ENCODE results near the gene MAEA.

MAEA gene

GRCh38 chr4:1337376-1337831, 47.7 kb downstream of the MAEA start:
- Mint-ChIP-seq H3K27ac (peak overlapping the region; percentile 58), H3K9me3 (peaks cover 3% of the 10 kb centered on the region)
- ATAC-seq, result no peak

GRCh38 chr4:1337951-1338751, 48.5 kb downstream of the MAEA start:
- H3K4me1 Mint-ChIP-seq, result peaks cover 9% of the 10 kb centered on the region
- no peaks in the 10 kb centered on the region for H3K27me3 Mint-ChIP-seq
- H3K27ac Mint-ChIP-seq, result peak overlapping the region; percentile 58
- peaks cover 3% of the 10 kb centered on the region for H3K9me3 Mint-ChIP-seq
- peaks cover 61% of the 10 kb centered on the region for H3K36me3 Mint-ChIP-seq
- no peak for ATAC-seq
- peak overlapping the region; percentile 4 for H3K4me3 Mint-ChIP-seq

More at GRCh38 chr4:1337376-1337831, 47.7 kb downstream of the MAEA start:
- peak overlapping the region; percentile 4 for H3K4me3 Mint-ChIP-seq
- H3K36me3 Mint-ChIP-seq, result peaks cover 61% of the 10 kb centered on the region
- H3K27me3 Mint-ChIP-seq, result no peaks in the 10 kb centered on the region
- peaks cover 9% of the 10 kb centered on the region for H3K4me1 Mint-ChIP-seq

GRCh38 chr4:1338752-1339414, 49.2 kb downstream of the MAEA start:
- Mint-ChIP-seq H3K9me3 (peaks cover 3% of the 10 kb centered on the region), H3K27me3 (no peaks in the 10 kb centered on the region), H3K4me1 (peaks cover 9% of the 10 kb centered on the region), H3K36me3 (peaks cover 61% of the 10 kb centered on the region), H3K27ac (no peak overlapping the region), H3K4me3 (no peak overlapping the region)
- no peak for ATAC-seq

GRCh38 chr4:1339489-1339888, 49.8 kb downstream of the MAEA start:
- Mint-ChIP-seq H3K27me3 (no peaks in the 10 kb centered on the region), H3K36me3 (peaks cover 57% of the 10 kb centered on the region), H3K9me3 (peaks cover 3% of the 10 kb centered on the region), H3K4me1 (peaks cover 11% of the 10 kb centered on the region), H3K27ac (no peak overlapping the region), H3K4me3 (no peak overlapping the region)
- no peak for ATAC-seq

- Mint-ChIP-seq H3K27ac (no peak overlapping the region), H3K4me3 (no peak overlapping the region), H3K9me3 (peaks cover 3% of the 10 kb centered on the region), H3K36me3 (peaks cover 50% of the 10 kb centered on the region), H3K4me1 (peaks cover 19% of the 10 kb centered on the region), H3K27me3 (no peaks in the 10 kb centered on the region)
- ATAC-seq, result no peak
Measured at GRCh38 chr4:1340181-1340747, 50.6 kb downstream of the MAEA start.

GRCh38 chr4:1340861-1341260, 51.2 kb downstream of the MAEA start:
- Mint-ChIP-seq H3K9me3 (peaks cover 3% of the 10 kb centered on the region), H3K27me3 (no peaks in the 10 kb centered on the region), H3K4me1 (peaks cover 25% of the 10 kb centered on the region), H3K27ac (no peak overlapping the region), H3K36me3 (peaks cover 50% of the 10 kb centered on the region), H3K4me3 (no peak overlapping the region)
- no peak for ATAC-seq

GRCh38 chr4:1342003-1342402, 52.3 kb downstream of the MAEA start:
- Mint-ChIP-seq H3K27me3 (no peaks in the 10 kb centered on the region), H3K27ac (no peak overlapping the region), H3K9me3 (peaks cover 3% of the 10 kb centered on the region), H3K4me1 (peaks cover 27% of the 10 kb centered on the region), H3K4me3 (no peak overlapping the region), H3K36me3 (peaks cover 45% of the 10 kb centered on the region)
- ATAC-seq, result no peak

- H3K4me1 Mint-ChIP-seq, result peaks cover 36% of the 10 kb centered on the region
- H3K9me3 Mint-ChIP-seq, result no peaks in the 10 kb centered on the region
- peak overlapping the region; percentile 83 for H3K4me3 Mint-ChIP-seq
- H3K36me3 Mint-ChIP-seq, result peaks cover 28% of the 10 kb centered on the region
- no peak for ATAC-seq
- H3K27ac Mint-ChIP-seq, result peak overlapping the region; percentile 20
- no peaks in the 10 kb centered on the region for H3K27me3 Mint-ChIP-seq
Measured at GRCh38 chr4:1344696-1345095, 55.0 kb downstream of the MAEA start.

GRCh38 chr4:1345903-1346780, 56.5 kb downstream of the MAEA start:
- no peaks in the 10 kb centered on the region for H3K27me3 Mint-ChIP-seq
- peak overlapping the region; percentile 83 for H3K4me3 Mint-ChIP-seq
- peak; percentile 61 for ATAC-seq
- no peaks in the 10 kb centered on the region for H3K9me3 Mint-ChIP-seq
- H3K36me3 Mint-ChIP-seq, result peaks cover 13% of the 10 kb centered on the region
- H3K27ac Mint-ChIP-seq, result peak overlapping the region; percentile 84
- peaks cover 36% of the 10 kb centered on the region for H3K4me1 Mint-ChIP-seq

- H3K4me3 Mint-ChIP-seq, result peak within 1 kb of the TSS; percentile 87
- peaks cover 43% of the 10 kb centered on the region for H3K4me1 Mint-ChIP-seq
- H3K36me3 Mint-ChIP-seq, result peaks cover 9% of the 10 kb centered on the region
- no peaks in the 10 kb centered on the region for H3K9me3 Mint-ChIP-seq
- peak; percentile 98 for ATAC-seq
- no peaks in the 10 kb centered on the region for H3K27me3 Mint-ChIP-seq
- peak within 1 kb of the TSS; percentile 84 for H3K27ac Mint-ChIP-seq
Measured at GRCh38 chr4:1346781-1347409, 57.2 kb downstream of the MAEA start, which contains the start of gene UVSSA. UVSSA (plus strand) TSS chr4:1347208; CDS start chr4:1348092, 884 bp downstream.

GRCh38 chr4:1347410-1347864, 57.7 kb downstream of the MAEA start:
- no peaks in the 10 kb centered on the region for H3K9me3 Mint-ChIP-seq
- H3K36me3 Mint-ChIP-seq, result peaks cover 9% of the 10 kb centered on the region
- H3K27ac Mint-ChIP-seq, result peak overlapping the region; percentile 84
- peaks cover 45% of the 10 kb centered on the region for H3K4me1 Mint-ChIP-seq
- H3K4me3 Mint-ChIP-seq, result peak overlapping the region; percentile 87
- H3K27me3 Mint-ChIP-seq, result no peaks in the 10 kb centered on the region
- ATAC-seq, result peak; percentile 55

- Mint-ChIP-seq H3K36me3 (peaks cover 9% of the 10 kb centered on the region), H3K9me3 (no peaks in the 10 kb centered on the region), H3K4me1 (peaks cover 45% of the 10 kb centered on the region), H3K27ac (peak overlapping the region; percentile 84), H3K4me3 (peak overlapping the region; percentile 87), H3K27me3 (no peaks in the 10 kb centered on the region)
- no peak for ATAC-seq
Measured at GRCh38 chr4:1348014-1348513, 58.4 kb downstream of the MAEA start.

- no peaks in the 10 kb centered on the region for H3K9me3 Mint-ChIP-seq
- H3K4me1 Mint-ChIP-seq, result peaks cover 45% of the 10 kb centered on the region
- H3K27ac Mint-ChIP-seq, result peak overlapping the region; percentile 84
- no peak overlapping the region for H3K4me3 Mint-ChIP-seq
- ATAC-seq, result no peak
- H3K36me3 Mint-ChIP-seq, result peaks cover 9% of the 10 kb centered on the region
- H3K27me3 Mint-ChIP-seq, result no peaks in the 10 kb centered on the region
Measured at GRCh38 chr4:1348746-1349145, 59.1 kb downstream of the MAEA start.
